Ovary (tissue), 9 donors: ENCODE data around the gene CPXM1. TPM values are rescaled to one million over a fixed set of nuclear protein-coding genes. Genes with fewer than 3 reads are reported as not detected.
"Not testable (repeated sequence)": the region's sequence is repeated elsewhere in the genome, so short reads cannot be mapped to it uniquely, and the experiment has no call there.

Experiments
- DNase-seq, 5 donors: peaks; one replicate each; pipeline ENCODE4 v3.0.0-alpha.2; 2019 to 2020
- H3K27ac ChIP-seq, 2 donors: fragments of 200-600 bp; one replicate each; pipeline versions ENCODE4 v1.5.1 to v1.8.0; 2019 to 2022
- H3K27me3 ChIP-seq: fragments of 200-600 bp; one replicate; pipeline ENCODE4 v1.8.0; 2022
- H3K36me3 ChIP-seq: fragments of 200-600 bp; sonication (generic); one replicate; pipeline ENCODE4 v1.5.1; 2019
- H3K4me1 ChIP-seq: one replicate; pipeline ENCODE4 v1.8.1; 2013; ENCODE audit warnings: mild to moderate bottlenecking, moderate library complexity; ENCODE audit not compliant: insufficient read depth
- H3K4me3 ChIP-seq: fragments of 200-600 bp; sonication (generic); one replicate; pipeline ENCODE4 v1.5.1; 2017
- H3K9me3 ChIP-seq, 2 donors: fragments of 200-600 bp in 1 of 2; sonication (generic) in 1 of 2; one replicate each; pipeline versions ENCODE4 v1.5.1 to v1.8.1; 2013 to 2019; ENCODE audit warnings: mild to moderate bottlenecking in 1 of 2, moderate library complexity in 1 of 2
- CTCF ChIP-seq, 3 donors: fragments of 450-650 bp in 2 of 3; fragments of 200-600 bp in 1 of 3; IDR thresholded peaks; one replicate each; pipeline versions ENCODE4 v1.5.1 to v1.8.0; 2016 to 2022; ENCODE audit warnings: antibody characterized with exemption in 3 of 3, mild to moderate bottlenecking in 1 of 3
- EP300 ChIP-seq: sonication (generic); formaldehyde crosslinking; IDR thresholded peaks from one replicate; pipeline ENCODE4 v1.6.1; 2017; ENCODE audit warnings: antibody characterized with exemption
- POLR2A ChIP-seq: fragments of 450-650 bp; IDR thresholded peaks from one replicate; pipeline ENCODE4 v1.6.1; 2017; ENCODE audit warnings: antibody characterized with exemption, mild to moderate bottlenecking, moderate library complexity
- WGBS, 3 donors: extraction: QIAGEN DNeasy Blood & Tissue Kit in 1 of 3; methylation state at CpG; one replicate each; pipeline versions ENCODE4 v1.1.5 to v1.1.7; 2013 to 2017; 5-methylcytosine and 5-hydroxymethylcytosine counted together
- intact Hi-C, 4 donors: fragments of 100-400 bp; cut with DNase I; formaldehyde crosslinking; loops; one replicate each; pipeline versions ENCODE4 v1.11.0 to v1.15.1; 2022 to 2023
- polyA plus RNA-seq, 2 donors: library from polyadenylated mRNA; stranded (reverse); fragments of 200-250 nt in 1 of 2; fragments of 350-450 nt in 1 of 2; fragmentation: Illumina TruSeq in 1 of 2; extraction: RNeasy Lipid Tissue Mini Kit (QIAGEN cat#74804) in 1 of 2; gene quantifications; one replicate each; pipeline ENCODE4 v1.2.3, GENCODE V29; 2013 to 2014
- total RNA-seq, 7 donors: library from RNA; depleted of rRNA in 2 of 7; stranded (reverse); fragments of >200 nt in 2 of 7; fragmentation: NEBNext Ultra II Directional in 3 of 7; extraction: Animal tissue kit (Norgen Biotek cat#: 25700) in 3 of 7; gene quantifications; one replicate each; pipeline versions ENCODE4 v1.1.0 to v1.2.4, GENCODE V29; 2016 to 2023
- donor health status: DM: no; HTN: no; CAD: no; lungs with moderate emphysema.
- donor health status: DM: no; HTN: no; CAD: no.
- donor health status: Bipolar disorder and iron deficiency.
- donor health status: DM: yes; HTN: yes; CAD: no.
- donor health status: DM: no; HTN: no; CAD: no.
- donor health status: DM: yes; HTN: yes; CAD: no.

The CPXM1 gene
- total and polyA plus RNA-seq, 9 donors: 0.86 to 50.9 (median 28.1) TPM

GRCh38 chr20:2812189-2812588, 11.8 kb upstream of the CPXM1 start:
- Histone ChIP-seq H3K4me3 (no peak overlapping the region), H3K4me1 (peaks cover 9% of the 10 kb centered on the region), H3K36me3 (no peaks in the 10 kb centered on the region), H3K27ac (no peak overlapping the region), H3K27me3 (no peaks in the 10 kb centered on the region), H3K9me3 (no peaks in the 10 kb centered on the region)
- DNase-seq: no peak
- intact Hi-C loops: loop anchor here in 1 of 4 donors (10.0 kb wide), 1 partner anchor 57 kb away; no protein-coding TSS in a partner anchor
- WGBS, 3 donors: 75 to 95% (median 91%) methylated on average over 3 of the region's 3 CpGs
- no peak for TF ChIP-seq EP300
- no peak for TF ChIP-seq POLR2A
- TF ChIP-seq CTCF (IDR thresholded peaks at IDR 0.05): no peak

- intact Hi-C loops: loop anchor here in 1 of 4 donors (10.0 kb wide), 1 partner anchor 55 kb away; no protein-coding TSS in a partner anchor
- Histone ChIP-seq H3K27me3 (no peaks in the 10 kb centered on the region), H3K36me3 (no peaks in the 10 kb centered on the region), H3K9me3 (no peaks in the 10 kb centered on the region), H3K4me3 (no peak overlapping the region), H3K4me1 (peaks cover 2% of the 10 kb centered on the region), H3K27ac (no peak overlapping the region)
- TF ChIP-seq EP300 (no peak), POLR2A (no peak), CTCF (IDR thresholded peaks at IDR 0.05) (no peak)
- 75 to 84% (median 80%) methylated on average over 10 of the region's 10 CpGs for WGBS, 3 donors
- no peak for DNase-seq
These were observed 9.3 kb upstream of the CPXM1 start for GRCh38 chr20:2809690-2810089.

- intact Hi-C loops, H3K27me3 ChIP-seq, H3K4me1 ChIP-seq, H3K4me3 ChIP-seq, H3K27ac ChIP-seq, H3K9me3 ChIP-seq, DNase-seq, H3K36me3 ChIP-seq: not testable (repeated sequence)
- 95 to 96% (median 96%) methylated on average over 9 of the region's 9 CpGs for WGBS, 3 donors
These were observed 7.5 kb upstream of the CPXM1 start for GRCh38 chr20:2807929-2808328.

GRCh38 chr20:2807019-2807418, 6.6 kb upstream of the CPXM1 start:
- Histone ChIP-seq H3K27me3 (no peaks in the 10 kb centered on the region), H3K27ac (no peak overlapping the region), H3K36me3 (no peaks in the 10 kb centered on the region), H3K9me3 (no peaks in the 10 kb centered on the region), H3K4me1 (peaks cover 1% of the 10 kb centered on the region), H3K4me3 (no peak overlapping the region)
- no peak for DNase-seq
- TF ChIP-seq EP300 (no peak), POLR2A (no peak), CTCF (IDR thresholded peaks at IDR 0.05) (no peak)
- WGBS, 3 donors: 90 to 94% (median 90%) methylated on average over 4 of the region's 4 CpGs
- intact Hi-C loops: no loop called here

GRCh38 chr20:2806351-2806701, 5.9 kb upstream of the CPXM1 start:
- H3K4me1 ChIP-seq: peaks cover 1% of the 10 kb centered on the region
- WGBS, 3 donors: 42 to 45% (median 42%) methylated on average over 4 of the region's 4 CpGs
- H3K9me3 ChIP-seq: no peaks in the 10 kb centered on the region
- intact Hi-C loops: no loop called here
- no peaks in the 10 kb centered on the region for H3K36me3 ChIP-seq
- H3K4me3 ChIP-seq: no peak overlapping the region
- TF ChIP-seq POLR2A (no peak), CTCF (IDR thresholded peaks at IDR 0.05) (no peak), EP300 (no peak)
- DNase-seq: no peak
- no peak overlapping the region for H3K27ac ChIP-seq
- H3K27me3 ChIP-seq: no peaks in the 10 kb centered on the region
